Neural progenitor cell (in vitro differentiated cells): ENCODE measurements around the gene USP9X. TPM values are rescaled to one million over a fixed set of nuclear protein-coding genes. Genes with fewer than 3 reads are reported as not detected.

Experiments used
- DNase-seq: peaks from one replicate; pipeline ENCODE4 v3.0.0-alpha.2; 2016; ENCODE audit warnings: low spot score
- H2AFZ ChIP-seq: fragments of 200-600 bp; sonication (generic); replicated peaks from 2 replicates; pipeline ENCODE4 v1.6.1; 2016; ENCODE audit warnings: antibody characterized with exemption
- H3F3A ChIP-seq: fragments of 200-600 bp; sonication (generic); 2 replicates; pipeline ENCODE4 v1.6.1; 2016; ENCODE audit warnings: antibody characterized with exemption, low read depth
- H3K27ac ChIP-seq: fragments of 200-600 bp; sonication (generic); 2 replicates; pipeline ENCODE4 v1.5.1; 2016; ENCODE audit warnings: mild to moderate bottlenecking
- H3K27me3 ChIP-seq: fragments of 200-600 bp; sonication (generic); 2 replicates; pipeline ENCODE4 v1.6.1; 2016; ENCODE audit warnings: mild to moderate bottlenecking, moderate library complexity
- H3K36me3 ChIP-seq: fragments of 200-600 bp; sonication (generic); 2 replicates; pipeline ENCODE4 v1.5.1; 2016
- H3K4me1 ChIP-seq: fragments of 200-600 bp; sonication (generic); 2 replicates; pipeline ENCODE4 v1.6.1; 2016; ENCODE audit warnings: mixed run types
- H3K4me2 ChIP-seq: fragments of 200-600 bp; sonication (generic); 2 replicates; pipeline ENCODE4 v1.6.1; 2016
- H3K4me3 ChIP-seq: fragments of 200-600 bp; sonication (generic); 2 replicates; pipeline ENCODE4 v1.5.1; 2016
- H3K79me2 ChIP-seq: fragments of 200-600 bp; sonication (generic); 2 replicates; pipeline ENCODE4 v1.6.1; 2016; ENCODE audit warnings: low read depth
- H3K9ac ChIP-seq: fragments of 200-600 bp; sonication (generic); 2 replicates; pipeline ENCODE4 v1.6.1; 2016
- H3K9me3 ChIP-seq: fragments of 200-600 bp; sonication (generic); 2 replicates; pipeline ENCODE4 v1.5.1; 2016; ENCODE audit warnings: low read depth
- H4K20me1 ChIP-seq: fragments of 200-600 bp; sonication (generic); 2 replicates; pipeline ENCODE4 v1.6.1; 2016; ENCODE audit warnings: low read depth
- H3K27ac Mint-ChIP-seq: 3 replicates; pipeline ENCODE4 v1.8.0; 2021; ENCODE audit warnings: mixed read lengths
- H3K27me3 Mint-ChIP-seq: 2 replicates; pipeline ENCODE4 v1.8.0; 2022; ENCODE audit warnings: low read depth, mild to moderate bottlenecking, inconsistent platforms, moderate library complexity, mixed read lengths; ENCODE audit not compliant: insufficient read depth
- H3K36me3 Mint-ChIP-seq: 3 replicates; pipeline ENCODE4 v1.8.0; 2021; ENCODE audit warnings: mixed read lengths
- H3K4me1 Mint-ChIP-seq: 3 replicates; pipeline ENCODE4 v1.8.0; 2021; ENCODE audit warnings: mixed read lengths
- H3K4me3 Mint-ChIP-seq: 3 replicates; pipeline ENCODE4 v1.8.0; 2021; ENCODE audit warnings: mild to moderate bottlenecking, moderate library complexity, mixed read lengths
- H3K9me3 Mint-ChIP-seq: 3 replicates; pipeline ENCODE4 v1.8.0; 2020; ENCODE audit warnings: mixed read lengths
- CTCF ChIP-seq: fragments of 200-600 bp; sonication (generic); IDR thresholded peaks from 2 replicates; pipeline ENCODE4 v1.5.1; 2017; ENCODE audit warnings: antibody characterized with exemption, mild to moderate bottlenecking
- EZH2 ChIP-seq: fragments of 200-600 bp; sonication (generic); IDR thresholded peaks from 2 replicates; pipeline ENCODE4 v1.6.1; 2017; ENCODE audit warnings: antibody characterized with exemption, mild to moderate bottlenecking, moderate library complexity
- EZH2phosphoT487 ChIP-seq: fragments of 200-600 bp; sonication (generic); IDR thresholded peaks from 2 replicates; pipeline ENCODE4 v1.6.1; 2017; ENCODE audit warnings: antibody characterized with exemption
- total RNA-seq: library from RNA; depleted of rRNA; stranded (reverse); fragments of >200 nt; gene quantifications from 2 replicates; pipeline ENCODE4 v1.2.3, GENCODE V29; 2015; ENCODE audit warnings: low replicate concordance

USP9X gene
- total RNA-seq, 1 donor from 2014 or later: 115 TPM

DNA sequence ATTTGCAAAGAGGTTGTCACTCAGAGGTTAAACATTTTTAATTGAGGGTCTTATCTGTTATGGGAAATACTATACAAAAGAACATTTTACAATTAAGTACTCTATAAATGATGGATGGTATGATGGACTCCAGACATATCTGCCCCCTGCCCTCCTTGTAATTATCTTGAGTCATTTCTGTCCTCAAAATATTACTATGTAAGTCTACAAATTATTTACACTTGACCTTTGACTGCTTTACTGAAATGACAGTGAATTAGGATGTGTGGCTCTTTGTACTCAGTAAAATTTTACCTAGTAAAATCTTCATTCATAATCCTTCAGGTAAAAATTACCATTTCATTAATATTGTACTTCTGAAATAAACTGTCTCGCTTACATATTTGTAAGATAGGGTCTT, 46.5 kb downstream of the USP9X start:
- Histone ChIP-seq H3K9ac (no peak overlapping the region), H3F3A (no peaks in the 10 kb centered on the region), H3K79me2 (peaks cover 89% of the 10 kb centered on the region), H3K9me3 (no peaks in the 10 kb centered on the region), H3K36me3 (peaks cover 18% of the 10 kb centered on the region), H3K27ac (no peak overlapping the region), H3K4me2 (no peak overlapping the region), H4K20me1 (no peaks in the 10 kb centered on the region), H2AFZ (no peak overlapping the region), H3K4me1 (no peaks in the 10 kb centered on the region), H3K4me3 (no peak overlapping the region), H3K27me3 (no peaks in the 10 kb centered on the region)
- Mint-ChIP-seq H3K4me3 (no peak overlapping the region), H3K4me1 (no peaks in the 10 kb centered on the region), H3K27ac (no peak overlapping the region), H3K9me3 (no peaks in the 10 kb centered on the region), H3K36me3 (peaks cover 12% of the 10 kb centered on the region), H3K27me3 (peaks cover 3% of the 10 kb centered on the region)
- TF ChIP-seq EZH2phosphoT487 (no peak), CTCF (no peak), EZH2 (no peak)
- DNase-seq: no peak

GRCh38 chrX:41133551-41133950, 48.3 kb downstream of the USP9X start:
- Mint-ChIP-seq H3K4me3 (no peak overlapping the region), H3K36me3 (peaks cover 12% of the 10 kb centered on the region), H3K9me3 (no peaks in the 10 kb centered on the region), H3K27ac (no peak overlapping the region), H3K4me1 (no peaks in the 10 kb centered on the region), H3K27me3 (peaks cover 3% of the 10 kb centered on the region)
- Histone ChIP-seq H3K4me3 (no peak overlapping the region), H3K27me3 (no peaks in the 10 kb centered on the region), H4K20me1 (no peaks in the 10 kb centered on the region), H3K4me2 (no peak overlapping the region), H3K9me3 (no peaks in the 10 kb centered on the region), H3K4me1 (no peaks in the 10 kb centered on the region), H3K79me2 (peaks cover 82% of the 10 kb centered on the region), H3K27ac (no peak overlapping the region), H3K36me3 (peaks cover 26% of the 10 kb centered on the region), H2AFZ (no peak overlapping the region), H3K9ac (no peak overlapping the region), H3F3A (no peaks in the 10 kb centered on the region)
- TF ChIP-seq EZH2 (no peak), EZH2phosphoT487 (no peak), CTCF (no peak)
- DNase-seq: no peak

DNA sequence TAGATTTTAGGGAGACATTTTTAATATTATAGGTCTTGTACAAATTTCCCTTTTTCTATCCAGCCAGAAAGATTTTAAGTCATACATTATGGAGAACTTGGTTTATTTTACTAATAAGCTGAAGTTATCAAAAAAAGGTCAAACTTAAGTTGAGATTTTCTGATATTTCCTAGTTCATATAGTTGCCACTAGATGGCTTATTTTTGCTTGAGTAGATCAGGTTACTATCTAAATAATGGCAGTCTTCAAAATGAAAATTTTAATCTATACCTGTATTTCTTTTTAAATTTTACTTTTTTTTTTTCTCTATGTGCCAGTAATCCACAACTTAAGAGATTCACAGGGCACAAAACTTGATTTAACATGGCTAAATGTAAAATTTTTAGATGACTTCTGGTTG, 52.3 kb downstream of the USP9X start:
- Histone ChIP-seq H3K4me1 (no peaks in the 10 kb centered on the region), H3K27ac (no peak overlapping the region), H3K9ac (no peak overlapping the region), H2AFZ (no peak overlapping the region), H3F3A (no peaks in the 10 kb centered on the region), H3K79me2 (peaks cover 57% of the 10 kb centered on the region), H3K9me3 (no peaks in the 10 kb centered on the region), H3K4me3 (no peak overlapping the region), H4K20me1 (no peaks in the 10 kb centered on the region), H3K27me3 (no peaks in the 10 kb centered on the region), H3K36me3 (peaks cover 34% of the 10 kb centered on the region), H3K4me2 (no peak overlapping the region)
- no peak for DNase-seq
- Mint-ChIP-seq H3K27me3 (peaks cover 3% of the 10 kb centered on the region), H3K4me1 (no peaks in the 10 kb centered on the region), H3K9me3 (no peaks in the 10 kb centered on the region), H3K4me3 (no peak overlapping the region), H3K36me3 (peaks cover 7% of the 10 kb centered on the region), H3K27ac (no peak overlapping the region)
- TF ChIP-seq CTCF (peak; percentile 51), EZH2phosphoT487 (no peak)
